Right hindlimb (tissue), 1 donor: Measurements from ENCODE around the gene DIS3L.
"Not testable (repeated sequence)": the region's sequence is repeated elsewhere in the genome, so short reads cannot be mapped to it uniquely, and the experiment has no call there.

Experiments used
- DNase-seq: peaks from one replicate; pipeline ENCODE4 v3.0.0-alpha.2; 2018

Gene DIS3L

GRCh38 chr15:66293419-66294156, at the start of gene DIS3L:
Gene DIS3L (plus strand): TSS chr15:66293568. CDS start chr15:66293597, 29 bp downstream.
- DNase-seq, result peak; percentile 77

DNA sequence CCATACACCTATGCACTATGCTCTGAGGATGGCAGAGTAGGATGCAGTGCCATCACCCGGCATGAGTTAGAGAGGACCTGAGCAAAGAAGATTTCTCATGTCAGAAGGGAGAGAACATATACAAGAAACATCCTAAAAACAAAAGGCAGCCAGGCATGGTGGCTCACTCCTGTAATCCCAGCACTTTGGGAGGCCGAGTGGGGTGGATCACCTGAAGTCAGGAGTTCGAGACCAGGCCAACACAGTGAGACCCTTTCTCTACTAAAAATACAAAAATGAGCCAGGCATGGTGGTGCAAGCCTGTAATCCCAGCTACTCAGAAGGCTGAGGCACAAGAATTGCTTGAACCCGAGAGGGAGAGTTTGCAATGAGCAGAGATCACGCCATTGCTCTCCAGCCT, 47.5 kb upstream of the DIS3L start:
- not testable (repeated sequence) for DNase-seq

DNA sequence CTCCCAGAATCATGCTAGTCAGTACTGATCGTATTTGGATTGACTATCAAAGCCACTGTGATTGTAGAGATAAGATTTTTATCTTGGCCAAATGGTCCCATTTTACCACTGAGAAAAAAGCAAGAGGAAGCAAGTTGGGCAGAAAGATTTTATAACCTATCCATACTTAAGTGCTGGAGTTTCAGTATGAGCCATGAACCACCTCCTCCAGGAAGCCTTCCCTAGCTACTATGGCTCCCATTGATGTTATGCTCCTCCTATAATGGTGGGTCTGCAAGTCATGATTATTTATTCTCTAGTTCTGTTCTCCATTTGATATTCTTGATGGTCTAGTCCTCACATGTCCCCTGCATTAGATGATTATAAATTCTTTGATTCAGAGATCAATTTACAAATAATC, 46.4 kb upstream of the DIS3L start:
- DNase-seq, result no peak

GRCh38 chr15:66249605-66250174, 43.7 kb upstream of the DIS3L start:
- no peak for DNase-seq

DNA sequence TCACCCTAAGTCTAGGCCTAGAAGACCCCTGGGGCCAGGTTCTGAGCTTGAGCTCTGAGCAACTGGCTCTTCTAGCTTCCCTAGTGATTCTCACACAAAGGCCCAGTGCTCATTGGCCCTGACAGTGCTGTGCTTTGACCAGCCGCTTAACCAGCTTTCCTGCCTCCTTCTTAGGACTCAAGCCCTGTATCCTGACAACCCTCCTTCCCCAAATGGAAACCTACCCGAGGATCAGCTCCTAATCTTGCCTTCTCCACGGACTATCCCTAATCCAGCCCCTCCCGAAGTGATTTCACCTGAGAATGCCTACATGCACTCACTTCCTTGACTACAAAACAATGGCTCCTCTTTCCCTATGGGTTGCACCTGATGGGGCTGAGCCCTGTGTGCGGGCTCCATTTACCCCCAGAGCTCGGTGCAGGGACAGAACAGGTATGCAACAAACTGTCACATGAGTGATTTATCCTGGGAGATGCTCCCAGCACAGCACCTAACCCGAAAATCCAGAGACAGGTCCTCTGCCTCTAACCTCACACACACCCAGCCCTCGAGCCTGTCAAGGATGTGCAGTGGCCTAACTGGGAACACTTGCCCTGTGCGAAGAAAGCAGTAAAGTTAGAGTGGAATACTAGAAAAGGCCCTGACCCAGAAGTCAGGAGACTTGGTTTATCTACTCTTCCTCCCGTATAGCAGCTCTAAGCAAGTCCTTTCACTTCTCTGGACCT, 42.1 kb upstream of the DIS3L start:
- no peak for DNase-seq

GRCh38 chr15:66251790-66252684, 41.3 kb upstream of the DIS3L start:
- peak; percentile 59 for DNase-seq

- DNase-seq, result peak; percentile 38
Measured at GRCh38 chr15:66252685-66253417, 40.5 kb upstream of the DIS3L start.

DNA sequence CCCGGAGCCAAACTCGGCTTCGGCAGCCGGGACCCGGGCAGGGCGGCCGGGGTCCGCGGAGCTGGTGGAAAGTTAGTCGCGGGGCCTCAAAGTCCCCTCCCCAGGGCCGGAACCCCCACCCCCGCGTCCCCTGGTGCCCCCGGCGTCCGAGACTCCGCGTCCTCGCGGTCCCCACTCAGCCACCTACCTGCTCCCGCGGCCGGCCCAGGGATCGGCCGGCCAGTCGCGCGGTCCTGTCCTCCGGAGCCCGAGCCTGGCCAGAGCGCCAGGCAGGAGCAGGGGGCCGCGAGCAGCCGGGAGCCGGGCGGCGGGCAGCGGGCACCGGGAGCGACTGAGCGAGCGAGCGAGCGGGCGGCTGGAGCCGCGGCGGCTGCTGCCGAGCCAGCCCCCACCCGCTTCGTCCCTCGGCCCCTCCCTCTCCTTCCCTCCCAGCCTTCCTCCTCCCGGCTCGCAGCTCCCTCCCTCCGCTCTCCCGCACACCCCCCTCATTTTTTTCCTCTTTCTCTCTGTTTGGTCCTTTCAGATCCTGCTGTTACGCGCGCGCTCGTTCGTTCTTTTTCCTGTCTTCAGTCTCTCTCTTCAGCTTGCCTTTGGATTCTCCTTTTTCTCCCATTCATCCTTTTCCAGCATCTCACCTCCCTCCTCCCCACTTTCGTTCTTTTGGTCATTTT, 39.8 kb upstream of the DIS3L start, which contains the start of gene MEGF11:
MEGF11 (minus strand) TSS at position 333 of the 671 bp plus-strand sequence. CDS start 125,347 bp downstream, outside the sequence.
- DNase-seq, result peak; percentile 66

DNA sequence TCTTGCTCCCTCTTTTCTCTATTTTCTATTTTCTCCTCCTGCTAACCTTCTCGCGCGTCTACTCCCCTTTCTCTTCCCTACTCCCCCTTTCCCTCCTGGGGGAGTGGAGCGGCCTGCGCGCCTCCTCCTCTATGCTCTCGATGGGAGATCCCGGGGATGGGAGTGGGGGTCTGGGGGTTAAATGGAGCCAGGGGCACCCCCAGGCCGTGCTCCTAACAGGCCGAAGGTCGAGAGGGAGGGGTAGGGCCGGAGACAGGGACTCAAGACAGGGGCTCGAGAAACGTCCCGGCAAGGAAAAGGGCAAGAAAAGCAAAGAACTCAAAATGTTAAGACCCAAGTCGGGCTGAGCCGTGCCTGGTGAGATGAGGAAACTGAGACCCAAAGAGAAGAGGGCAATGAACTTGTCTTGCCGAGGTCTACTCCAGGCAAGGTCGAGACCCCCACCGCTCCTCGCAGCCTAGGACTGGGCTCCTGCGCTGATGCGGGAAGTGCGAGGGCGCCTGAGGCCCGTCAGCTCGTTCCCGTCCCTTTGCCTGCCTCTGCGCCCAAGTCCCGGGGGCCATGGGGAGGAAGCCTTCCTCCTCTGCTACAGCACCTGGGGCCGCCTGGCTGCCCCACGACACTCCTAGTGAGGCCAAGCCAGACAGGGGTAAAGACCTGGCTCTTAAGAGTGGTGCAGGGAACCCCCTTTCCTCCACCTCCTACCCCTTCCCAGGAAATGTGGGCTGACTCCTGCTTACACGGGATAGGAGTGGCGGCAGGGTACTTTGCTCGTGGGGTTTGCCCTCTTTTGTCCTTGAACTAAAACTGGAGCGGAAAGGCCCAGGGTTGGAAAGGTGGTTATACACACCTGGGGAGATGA, 39.0 kb upstream of the DIS3L start:
- no peak for DNase-seq

GRCh38 chr15:66254951-66255676, 38.3 kb upstream of the DIS3L start:
- DNase-seq, result no peak

- DNase-seq, result no peak
Measured at GRCh38 chr15:66256692-66257091, 36.7 kb upstream of the DIS3L start.

DNA sequence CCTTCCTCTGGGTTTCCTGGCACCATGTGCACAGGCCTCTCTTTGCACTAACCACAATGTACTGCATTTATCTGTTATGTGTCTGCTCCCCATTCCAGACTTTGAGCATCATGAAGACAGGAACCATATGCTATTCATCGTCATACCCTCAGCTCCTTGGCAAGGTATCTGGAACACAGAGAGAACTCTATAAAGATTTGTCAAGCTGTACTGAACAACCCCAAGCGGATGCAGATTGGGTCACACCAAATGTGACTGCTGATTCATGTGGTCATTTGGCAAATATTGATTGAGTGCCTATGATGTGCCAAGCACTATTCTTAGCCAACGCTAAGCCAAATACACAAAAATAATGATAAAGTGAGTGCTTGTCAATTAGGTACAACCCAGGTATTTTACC, 32.3 kb upstream of the DIS3L start:
- DNase-seq, result no peak

DNA sequence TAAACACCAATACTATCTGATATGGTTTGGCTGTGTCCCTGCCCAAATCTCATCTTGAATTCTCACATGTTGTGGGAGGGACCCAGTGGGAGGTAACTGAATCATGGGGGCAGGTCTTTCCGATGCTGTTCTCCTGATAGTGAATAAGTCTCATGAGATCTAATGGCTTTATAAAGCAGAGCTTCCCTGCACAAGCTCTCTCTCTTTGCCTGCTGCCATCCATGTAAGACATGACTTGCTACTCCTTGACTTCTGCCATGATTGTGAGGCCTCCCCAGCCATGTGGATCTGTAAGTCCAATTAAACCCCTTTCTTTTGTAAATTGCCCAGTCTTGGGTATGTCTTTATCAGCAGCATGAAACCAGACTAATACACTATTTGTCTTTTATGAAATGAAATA, 30.5 kb upstream of the DIS3L start:
- DNase-seq, result not testable (repeated sequence)

- no peak for DNase-seq
Measured at GRCh38 chr15:66264859-66265513, 28.4 kb upstream of the DIS3L start.

DNA sequence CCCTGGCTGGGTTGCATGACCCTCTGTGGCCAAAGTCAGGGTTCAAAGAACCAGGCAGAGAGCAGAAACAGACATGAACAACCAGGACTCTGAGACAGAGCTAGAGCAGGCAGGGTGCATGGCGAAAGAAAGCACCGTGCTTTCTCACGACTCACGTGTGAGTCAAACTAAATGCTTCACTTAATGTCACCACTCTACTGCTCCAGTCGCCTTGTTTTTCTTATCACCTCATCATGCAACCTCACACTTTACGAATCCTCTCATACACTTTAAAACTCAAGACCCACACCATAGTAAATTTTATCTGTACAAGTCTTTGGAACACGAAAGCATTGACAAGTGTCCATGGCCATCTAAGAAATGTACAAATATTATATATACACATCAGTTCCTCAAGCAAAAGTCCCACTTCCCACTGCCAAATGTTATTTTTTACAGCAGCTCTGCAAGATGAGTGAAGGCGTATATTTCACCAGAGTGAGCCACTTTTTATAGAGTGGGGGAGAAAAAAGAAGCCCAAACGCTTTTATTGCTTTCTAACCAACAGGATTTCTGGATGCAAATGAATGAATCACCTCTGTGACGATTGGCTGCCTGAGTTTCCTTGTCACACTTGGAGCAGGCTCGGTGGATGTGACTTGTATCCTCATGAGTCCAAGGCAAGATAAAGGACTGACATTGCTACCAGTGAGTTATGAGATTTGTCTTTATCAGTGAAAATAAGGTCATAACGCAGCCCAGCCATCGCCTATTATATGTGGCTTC, 23.9 kb upstream of the DIS3L start:
- no peak for DNase-seq

DNA sequence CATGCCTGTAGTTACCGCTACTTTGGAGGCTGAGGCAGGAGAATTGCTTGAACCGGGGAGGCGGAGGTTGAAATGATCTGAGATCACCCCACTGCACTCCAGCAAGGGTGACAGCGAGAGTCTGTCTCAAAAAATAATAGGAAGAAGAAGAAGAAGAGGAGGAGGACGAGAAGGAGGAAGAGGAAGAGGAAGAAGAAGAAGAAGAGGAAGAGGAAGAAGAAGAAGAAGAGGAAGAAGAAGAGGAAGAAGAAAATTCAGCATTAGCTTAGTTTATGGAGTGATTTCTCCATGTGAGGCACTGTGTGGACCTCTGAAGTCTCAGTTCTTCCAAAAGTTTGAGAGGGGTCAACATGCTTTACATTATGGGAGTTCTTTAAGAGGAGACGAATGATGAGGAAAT, 22.4 kb upstream of the DIS3L start:
- no peak for DNase-seq

DNA sequence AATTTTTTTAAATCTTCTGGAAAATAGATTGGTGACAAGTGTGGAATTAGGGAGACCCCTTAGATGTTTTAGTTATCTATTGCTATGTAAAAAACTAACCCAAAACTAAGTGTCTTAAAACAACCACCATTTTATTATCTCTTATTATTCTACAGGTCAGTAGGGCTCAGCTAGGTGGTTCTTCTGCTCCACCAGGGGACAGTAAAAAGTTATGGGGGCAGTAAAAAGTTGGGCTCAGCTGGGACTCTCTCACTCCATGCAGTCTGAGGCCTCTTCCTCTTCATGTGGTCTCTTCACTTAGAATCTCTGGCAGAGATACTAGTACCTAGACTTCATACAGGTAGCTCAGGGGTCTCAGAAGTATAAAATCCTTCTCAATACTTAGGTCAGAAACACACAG, 18.0 kb upstream of the DIS3L start:
- no peak for DNase-seq

GRCh38 chr15:66276546-66276945, 16.8 kb upstream of the DIS3L start:
- DNase-seq, result no peak
